DOHH2 (cell line): ENCODE data around the gene SMARCB1.

Experiments used
- H3F3A ChIP-seq: fragments of 200-600 bp; sonication (generic), shearing (Covaris generic); 2 replicates; pipeline ENCODE4 v1.6.0; 2016; ENCODE audit warnings: antibody characterized with exemption, mild to moderate bottlenecking; ENCODE audit not compliant: control insufficient read depth, insufficient read depth
- H3K27ac ChIP-seq: fragments of 200-600 bp; sonication (generic); 2 replicates; pipeline ENCODE4 v1.5.1; 2014; ENCODE audit warnings: low read depth, mild to moderate bottlenecking, low read length, moderate library complexity
- H3K27me3 ChIP-seq: fragments of 200-600 bp; sonication (generic); 2 replicates; pipeline ENCODE4 v1.6.1; 2014; ENCODE audit warnings: mild to moderate bottlenecking, low read length, mixed read lengths; ENCODE audit not compliant: control insufficient read depth
- H3K36me3 ChIP-seq: fragments of 200-600 bp; sonication (generic); 2 replicates; pipeline ENCODE4 v1.6.1; 2014; ENCODE audit warnings: mild to moderate bottlenecking, low read length, moderate library complexity, mixed read lengths; ENCODE audit not compliant: control insufficient read depth
- H3K4me1 ChIP-seq: fragments of 200-600 bp; sonication (generic); 2 replicates; pipeline ENCODE4 v1.6.1; 2014; ENCODE audit warnings: mild to moderate bottlenecking, low read length, mixed read lengths; ENCODE audit not compliant: control insufficient read depth
- H3K4me2 ChIP-seq: fragments of 200-600 bp; sonication (generic); 2 replicates; pipeline ENCODE4 v1.6.0; 2014; ENCODE audit warnings: mild to moderate bottlenecking, low read length, moderate library complexity
- H3K4me3 ChIP-seq: fragments of 200-600 bp; sonication (generic); 2 replicates; pipeline ENCODE4 v1.5.1; 2014; ENCODE audit warnings: mild to moderate bottlenecking, low read length, mixed read lengths
- H3K79me2 ChIP-seq: fragments of 200-600 bp; sonication (generic); 2 replicates; pipeline ENCODE4 v1.6.1; 2014; ENCODE audit warnings: mild to moderate bottlenecking, low read length, mixed read lengths; ENCODE audit not compliant: control insufficient read depth
- H3K9me2 ChIP-seq: fragments of 200-600 bp; sonication (generic); replicated peaks from 2 replicates; pipeline ENCODE4 v1.6.1; 2014; ENCODE audit warnings: mild to moderate bottlenecking, low read length, mixed read lengths; ENCODE audit not compliant: control insufficient read depth
- H3K9me3 ChIP-seq: fragments of 200-600 bp; sonication (generic); 2 replicates; pipeline ENCODE4 v1.6.1; 2014; ENCODE audit warnings: antibody characterized with exemption, low read length, mixed read lengths; ENCODE audit not compliant: control insufficient read depth, insufficient read depth
- H4K20me1 ChIP-seq: fragments of 200-600 bp; sonication (generic); 2 replicates; pipeline ENCODE4 v1.6.0; 2014; ENCODE audit warnings: low read depth, mild to moderate bottlenecking, antibody characterized with exemption, low read length, moderate library complexity; ENCODE audit not compliant: control insufficient read depth, insufficient read depth
- EZH2phosphoT487 ChIP-seq: fragments of 200-600 bp; sonication (generic); IDR thresholded peaks from 2 replicates; pipeline ENCODE4 v1.6.1; 2017; ENCODE audit warnings: borderline replicate concordance, mild to moderate bottlenecking, antibody characterized with exemption, low read length, moderate library complexity, mixed read lengths
- TF ChIP-seq, protein P1 (sequence below): fragments of 200-600 bp; sonication (generic); IDR thresholded peaks from one replicate; pipeline ENCODE4 v1.5.1; 2014; ENCODE audit warnings: antibody characterized with exemption, mild to moderate bottlenecking, low read depth, low read length; ENCODE audit not compliant: poor library complexity, severe bottlenecking

Gene SMARCB1

DNA sequence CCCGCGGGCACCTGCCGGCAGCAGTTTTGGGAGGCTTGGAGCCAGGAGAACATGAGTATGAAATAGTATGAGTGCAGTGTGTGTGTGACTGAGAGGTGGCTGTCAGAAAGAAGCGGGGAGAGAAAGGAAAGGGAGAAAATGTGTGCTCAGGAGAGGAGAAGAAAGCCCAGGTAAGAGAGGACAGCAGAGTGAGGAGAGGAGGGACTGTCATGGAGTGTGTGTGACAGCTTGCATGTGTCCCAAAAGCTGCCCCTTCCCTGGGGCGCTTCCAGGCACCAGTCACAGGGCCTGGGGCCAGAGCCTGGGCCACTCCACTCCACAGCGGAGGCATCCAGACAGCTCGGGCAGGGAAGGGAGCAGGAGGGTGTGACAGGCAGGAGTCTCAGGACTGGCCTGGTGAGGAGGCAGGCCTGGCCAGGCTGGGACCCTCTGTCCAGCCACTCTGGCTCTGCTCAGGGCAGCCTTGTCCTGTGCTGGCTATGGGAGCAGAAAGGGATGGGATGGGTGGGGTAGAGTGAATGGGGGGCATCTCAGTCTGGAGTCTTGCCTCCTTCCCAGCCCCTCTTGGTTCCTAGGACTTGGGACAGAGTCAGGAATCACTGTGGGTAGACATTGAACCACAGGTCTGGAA is 13.2 kb upstream of the SMARCB1 start:
- Histone ChIP-seq H4K20me1 (no peaks in the 10 kb centered on the region), H3K9me3 (no peaks in the 10 kb centered on the region), H3K4me1 (peaks cover 50% of the 10 kb centered on the region), H3K4me3 (peak overlapping the region; percentile 72), H3K9me2 (no peaks in the 10 kb centered on the region), H3K79me2 (no peaks in the 10 kb centered on the region), H3K27me3 (peaks cover 4% of the 10 kb centered on the region; the same call in 1 of the 2 replicates), H3F3A (no peaks in the 10 kb centered on the region), H3K36me3 (no peaks in the 10 kb centered on the region), H3K27ac (no peak overlapping the region), H3K4me2 (peak overlapping the region; percentile 94)
- TF ChIP-seq EZH2phosphoT487 = no peak
- TF ChIP-seq, protein P1, sequence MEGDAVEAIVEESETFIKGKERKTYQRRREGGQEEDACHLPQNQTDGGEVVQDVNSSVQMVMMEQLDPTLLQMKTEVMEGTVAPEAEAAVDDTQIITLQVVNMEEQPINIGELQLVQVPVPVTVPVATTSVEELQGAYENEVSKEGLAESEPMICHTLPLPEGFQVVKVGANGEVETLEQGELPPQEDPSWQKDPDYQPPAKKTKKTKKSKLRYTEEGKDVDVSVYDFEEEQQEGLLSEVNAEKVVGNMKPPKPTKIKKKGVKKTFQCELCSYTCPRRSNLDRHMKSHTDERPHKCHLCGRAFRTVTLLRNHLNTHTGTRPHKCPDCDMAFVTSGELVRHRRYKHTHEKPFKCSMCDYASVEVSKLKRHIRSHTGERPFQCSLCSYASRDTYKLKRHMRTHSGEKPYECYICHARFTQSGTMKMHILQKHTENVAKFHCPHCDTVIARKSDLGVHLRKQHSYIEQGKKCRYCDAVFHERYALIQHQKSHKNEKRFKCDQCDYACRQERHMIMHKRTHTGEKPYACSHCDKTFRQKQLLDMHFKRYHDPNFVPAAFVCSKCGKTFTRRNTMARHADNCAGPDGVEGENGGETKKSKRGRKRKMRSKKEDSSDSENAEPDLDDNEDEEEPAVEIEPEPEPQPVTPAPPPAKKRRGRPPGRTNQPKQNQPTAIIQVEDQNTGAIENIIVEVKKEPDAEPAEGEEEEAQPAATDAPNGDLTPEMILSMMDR = no peak

DNA sequence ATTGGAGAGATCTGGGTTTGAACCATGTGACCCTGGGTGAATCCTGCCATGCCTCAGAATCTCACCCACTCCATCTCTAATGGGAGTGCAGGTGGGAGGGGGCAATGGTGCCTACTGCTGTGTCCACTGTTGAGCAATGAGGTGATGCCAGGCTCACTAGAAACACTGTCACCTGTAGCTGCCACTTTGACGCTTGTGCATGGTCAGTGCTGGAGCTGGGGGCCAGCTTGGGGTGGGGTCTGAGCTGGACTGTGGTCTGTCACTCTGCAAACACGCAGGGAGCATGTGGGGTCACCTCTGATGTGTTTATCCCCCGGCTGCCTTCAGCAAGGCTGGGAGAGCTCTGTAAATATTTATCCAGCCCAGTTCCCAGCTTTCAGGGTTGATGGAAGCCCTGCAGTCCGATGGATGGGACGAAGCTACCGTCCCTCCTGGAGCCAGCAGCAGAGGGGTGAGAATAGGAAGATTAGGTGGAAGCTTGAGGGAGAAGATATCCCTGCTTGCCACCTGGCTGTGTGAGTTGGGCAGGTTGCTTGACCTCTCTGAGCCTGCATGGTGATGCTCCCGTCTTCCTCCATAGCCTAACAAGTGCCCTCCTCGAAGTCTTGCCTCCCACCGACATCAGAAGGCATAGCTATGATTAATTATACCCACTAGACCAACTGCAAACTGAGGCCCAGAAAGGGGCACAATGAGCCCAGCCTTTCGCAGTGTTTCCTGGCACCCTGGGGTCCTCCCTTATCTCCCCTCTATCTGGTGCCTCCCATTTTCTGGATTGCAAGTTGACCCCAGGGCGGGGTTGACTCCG is 12.4 kb upstream of the SMARCB1 start:
- no peak overlapping the region for H3K4me2 ChIP-seq
- peaks cover 43% of the 10 kb centered on the region for H3K4me1 ChIP-seq
- no peak overlapping the region for H3K27ac ChIP-seq
- no peaks in the 10 kb centered on the region for H3F3A ChIP-seq
- H3K4me3 ChIP-seq = no peak overlapping the region
- no peaks in the 10 kb centered on the region for H3K9me3 ChIP-seq
- H3K36me3 ChIP-seq = no peaks in the 10 kb centered on the region
- no peak for TF ChIP-seq EZH2phosphoT487
- TF ChIP-seq, protein P1 = no peak
- no peaks in the 10 kb centered on the region for H3K79me2 ChIP-seq
- peaks cover 4% of the 10 kb centered on the region; the same call in 1 of the 2 replicates for H3K27me3 ChIP-seq
- no peaks in the 10 kb centered on the region for H4K20me1 ChIP-seq
- no peaks in the 10 kb centered on the region for H3K9me2 ChIP-seq

GRCh38 chr22:23774922-23775436 is 11.8 kb upstream of the SMARCB1 start:
- H3K4me1 ChIP-seq = peaks cover 37% of the 10 kb centered on the region
- no peaks in the 10 kb centered on the region for H3K79me2 ChIP-seq
- no peak overlapping the region for H3K4me2 ChIP-seq
- TF ChIP-seq, protein P1 = no peak
- TF ChIP-seq EZH2phosphoT487 = no peak
- no peaks in the 10 kb centered on the region for H3F3A ChIP-seq
- H3K27ac ChIP-seq = no peak overlapping the region
- no peaks in the 10 kb centered on the region for H4K20me1 ChIP-seq
- H3K9me3 ChIP-seq = no peaks in the 10 kb centered on the region
- H3K27me3 ChIP-seq = peaks cover 4% of the 10 kb centered on the region; the same call in 1 of the 2 replicates
- H3K4me3 ChIP-seq = no peak overlapping the region
- H3K9me2 ChIP-seq = no peaks in the 10 kb centered on the region
- no peaks in the 10 kb centered on the region for H3K36me3 ChIP-seq
